Muscle layer of colon (tissue), 2 donors: Measurements from ENCODE around the gene GRAP.
"Not testable (repeated sequence)": the region's sequence is repeated elsewhere in the genome, so short reads cannot be mapped to it uniquely, and the experiment has no call there.

Experiments used
- H3K27ac ChIP-seq: one replicate; pipeline ENCODE4 v1.7.0; 2013; ENCODE audit warnings: low read depth, mild to moderate bottlenecking, low read length, moderate library complexity
- H3K27me3 ChIP-seq, 2 donors: one replicate each; pipeline ENCODE4 v1.7.0; 2013; ENCODE audit warnings: low read length in 2 of 2, mild to moderate bottlenecking in 2 of 2; ENCODE audit not compliant: insufficient read depth in 2 of 2, control insufficient read depth in 1 of 2
- H3K36me3 ChIP-seq: one replicate; pipeline ENCODE4 v1.7.0; 2013; ENCODE audit warnings: mild to moderate bottlenecking, low read length; ENCODE audit not compliant: insufficient read depth
- H3K4me1 ChIP-seq: one replicate; pipeline ENCODE4 v1.7.0; 2013; ENCODE audit warnings: mild to moderate bottlenecking, low read length; ENCODE audit not compliant: insufficient read depth
- H3K4me3 ChIP-seq, 2 donors: one replicate each; pipeline ENCODE4 v1.7.0; 2013; ENCODE audit warnings: low read length in 2 of 2, low read depth in 1 of 2, mild to moderate bottlenecking in 1 of 2, moderate library complexity in 1 of 2
- H3K9ac ChIP-seq: one replicate; pipeline ENCODE4 v1.7.0; 2013; ENCODE audit warnings: low read length
- H3K9me3 ChIP-seq: one replicate; pipeline ENCODE4 v1.7.0; 2013; ENCODE audit warnings: mild to moderate bottlenecking, low read length
- donor health status: abdominal sarcoma.
- donor health status: Adenocarcinoma of cecum.

Gene GRAP

DNA sequence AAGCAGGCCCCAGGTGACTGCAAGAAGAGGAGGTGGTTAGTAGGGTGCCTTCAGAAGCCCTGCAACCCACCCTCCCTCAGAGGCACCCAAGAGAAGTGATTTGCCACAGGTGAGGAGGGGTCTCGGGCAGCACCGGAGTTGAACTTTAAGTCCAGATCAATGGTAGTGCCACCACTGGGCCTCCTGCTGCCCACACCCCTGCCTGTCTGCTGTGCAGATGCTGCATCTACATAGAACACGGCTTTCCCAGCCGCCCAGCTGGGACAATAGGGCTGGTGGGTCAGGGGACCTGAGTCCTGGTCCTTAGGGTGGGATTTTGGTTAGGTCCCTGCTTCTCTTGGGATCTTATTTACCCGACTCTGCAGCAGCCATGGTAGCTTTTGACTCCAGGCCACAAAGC, 24.6 kb downstream of the GRAP start:
- no peak overlapping the region for H3K27ac ChIP-seq
- no peak overlapping the region for H3K4me3 ChIP-seq
- no peak overlapping the region for H3K9ac ChIP-seq
- H3K36me3 ChIP-seq = no peaks in the 10 kb centered on the region
- H3K9me3 ChIP-seq = no peaks in the 10 kb centered on the region
- no peaks in the 10 kb centered on the region for H3K27me3 ChIP-seq
- H3K4me1 ChIP-seq = no peaks in the 10 kb centered on the region

DNA sequence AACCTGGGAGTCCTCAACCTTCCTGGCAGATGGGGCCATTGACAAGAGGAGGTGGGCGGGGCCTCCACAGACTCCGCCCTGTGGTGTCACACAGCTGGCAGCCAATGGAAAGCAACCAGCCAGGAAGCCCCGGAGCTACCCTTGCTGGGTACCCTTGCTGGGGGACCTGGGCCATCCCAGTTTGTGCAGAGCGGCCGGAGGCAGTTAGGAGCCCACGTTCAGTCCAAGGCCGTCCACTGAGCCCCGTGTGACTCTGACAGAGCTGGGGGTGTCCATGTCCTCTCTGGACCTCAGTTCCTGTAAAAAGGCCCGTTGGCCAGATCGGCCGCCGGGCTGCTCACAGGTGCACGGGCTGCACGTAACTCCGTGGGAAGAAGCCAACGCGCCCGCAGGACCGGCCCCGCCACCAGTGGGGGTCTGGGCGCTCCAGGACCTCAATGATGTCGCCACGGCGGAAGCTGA, 25.1 kb downstream of the GRAP start:
- Histone ChIP-seq H3K27me3 (no peaks in the 10 kb centered on the region), H3K4me3 (no peak overlapping the region), H3K9ac (no peak overlapping the region), H3K27ac (no peak overlapping the region), H3K4me1 (no peaks in the 10 kb centered on the region), H3K9me3 (no peaks in the 10 kb centered on the region), H3K36me3 (no peaks in the 10 kb centered on the region)

GRCh38 chr17:19021011-19021621, 25.6 kb downstream of the GRAP start:
- not testable (repeated sequence) for H3K4me1 ChIP-seq, H3K9me3 ChIP-seq, H3K4me3 ChIP-seq, H3K27me3 ChIP-seq, H3K27ac ChIP-seq, H3K36me3 ChIP-seq, H3K9ac ChIP-seq

- no peak overlapping the region for H3K9ac ChIP-seq
Observed at GRCh38 chr17:19020016-19020415, 26.7 kb downstream of the GRAP start.

DNA sequence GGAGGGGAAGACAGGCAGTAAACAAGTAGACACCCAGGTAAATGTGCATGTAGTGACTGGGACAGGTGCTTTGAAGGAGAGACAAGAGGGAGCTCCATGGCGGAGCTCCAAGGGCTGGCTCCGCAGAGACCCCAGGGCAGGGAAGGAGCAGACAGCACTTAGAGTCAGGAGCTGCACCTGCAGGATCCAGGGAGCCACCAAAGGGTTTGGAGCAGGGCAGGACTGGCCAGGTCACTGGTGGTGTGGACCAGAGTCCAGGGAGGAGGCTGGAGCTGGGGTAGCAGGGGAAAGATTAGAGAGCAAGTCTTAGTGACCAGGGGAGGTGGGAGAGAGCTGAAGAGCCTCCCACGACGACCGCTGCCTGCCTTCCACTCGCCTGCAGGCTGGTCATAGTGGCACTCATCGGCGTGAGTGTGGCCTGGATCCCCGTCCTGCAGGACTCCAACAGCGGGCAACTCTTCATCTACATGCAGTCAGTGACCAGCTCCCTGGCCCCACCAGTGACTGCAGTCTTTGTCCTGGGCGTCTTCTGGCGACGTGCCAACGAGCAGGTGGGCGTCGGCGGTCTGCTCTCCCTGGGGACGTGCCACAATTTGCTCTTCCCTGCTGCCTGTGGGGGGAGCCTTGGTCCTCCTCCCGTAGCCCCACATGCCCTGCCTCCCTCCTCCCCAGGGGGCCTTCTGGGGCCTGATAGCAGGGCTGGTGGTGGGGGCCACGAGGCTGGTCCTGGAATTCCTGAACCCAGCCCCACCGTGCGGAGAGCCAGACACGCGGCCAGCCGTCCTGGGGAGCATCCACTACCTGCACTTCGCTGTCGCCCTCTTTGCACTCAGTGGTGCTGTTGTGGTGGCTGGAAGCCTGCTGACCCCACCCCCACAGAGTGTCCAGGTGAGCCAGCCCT, 27.5 kb downstream of the GRAP start:
- Histone ChIP-seq H3K9ac (no peak overlapping the region), H3K9me3 (no peaks in the 10 kb centered on the region), H3K4me1 (no peaks in the 10 kb centered on the region), H3K27me3 (no peaks in the 10 kb centered on the region), H3K27ac (no peak overlapping the region), H3K36me3 (no peaks in the 10 kb centered on the region), H3K4me3 (no peak overlapping the region)

More at GRCh38 chr17:19020016-19020415, 26.7 kb downstream of the GRAP start:
- no peak overlapping the region for H3K4me3 ChIP-seq
- no peaks in the 10 kb centered on the region for H3K9me3 ChIP-seq
- no peaks in the 10 kb centered on the region for H3K36me3 ChIP-seq
- H3K27ac ChIP-seq = no peak overlapping the region
- no peaks in the 10 kb centered on the region for H3K4me1 ChIP-seq
- H3K27me3 ChIP-seq = no peaks in the 10 kb centered on the region

- Histone ChIP-seq H3K27me3 (no peaks in the 10 kb centered on the region), H3K27ac (no peak overlapping the region), H3K36me3 (no peaks in the 10 kb centered on the region), H3K9me3 (no peaks in the 10 kb centered on the region), H3K4me3 (no peak overlapping the region), H3K9ac (no peak overlapping the region), H3K4me1 (no peaks in the 10 kb centered on the region)
Observed at GRCh38 chr17:19018600-19018950, 28.2 kb downstream of the GRAP start.

- Histone ChIP-seq H3K36me3 (no peaks in the 10 kb centered on the region), H3K4me3 (no peak overlapping the region), H3K9me3 (no peaks in the 10 kb centered on the region), H3K4me1 (no peaks in the 10 kb centered on the region), H3K9ac (no peak overlapping the region), H3K27ac (no peak overlapping the region), H3K27me3 (no peaks in the 10 kb centered on the region)
Observed at GRCh38 chr17:19017804-19018599, 28.8 kb downstream of the GRAP start.

DNA sequence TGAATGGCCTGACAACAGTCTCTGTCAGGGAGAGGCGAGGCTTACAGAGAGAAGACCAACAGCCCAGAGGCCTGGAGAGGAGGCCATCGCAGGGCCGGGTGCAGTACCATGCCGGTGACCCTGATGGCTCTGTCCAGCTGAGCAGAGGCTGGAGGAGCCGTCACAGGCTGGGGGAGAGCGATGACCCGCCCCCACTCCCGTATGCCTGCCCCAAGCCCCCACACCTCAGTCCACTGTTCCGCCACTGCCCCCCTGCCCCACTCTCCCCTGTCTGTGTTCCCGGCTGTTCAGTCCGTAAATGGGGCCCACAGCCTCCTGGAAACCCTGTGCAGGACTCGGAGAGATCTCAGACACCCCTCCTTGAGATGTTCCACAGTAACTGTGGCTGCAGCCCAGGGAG, 29.4 kb downstream of the GRAP start:
- Histone ChIP-seq H3K9ac (no peak overlapping the region), H3K27ac (no peak overlapping the region), H3K4me3 (no peak overlapping the region), H3K27me3 (no peaks in the 10 kb centered on the region), H3K9me3 (no peaks in the 10 kb centered on the region), H3K36me3 (no peaks in the 10 kb centered on the region), H3K4me1 (no peaks in the 10 kb centered on the region)

DNA sequence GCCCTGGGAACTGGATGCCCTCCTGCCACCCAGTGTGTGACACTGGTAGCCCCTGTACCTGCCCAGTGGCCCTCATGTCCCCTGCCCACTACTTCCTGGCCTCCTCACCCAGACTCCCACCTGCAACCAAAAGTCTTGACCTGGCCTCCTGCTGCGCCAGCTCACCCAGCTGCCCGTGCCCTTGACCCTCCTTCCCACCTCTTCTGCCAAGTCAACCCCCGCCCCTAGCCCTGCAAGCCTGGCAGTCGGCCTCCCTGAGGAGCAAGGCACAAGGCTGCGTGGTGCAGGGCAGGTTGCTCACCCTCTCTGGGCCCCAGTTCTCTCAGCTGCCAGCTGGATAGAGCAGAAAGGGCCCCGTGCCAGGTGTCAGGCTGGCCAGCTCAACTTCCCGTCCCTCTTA, 29.9 kb downstream of the GRAP start:
- Histone ChIP-seq H3K9ac (no peak overlapping the region), H3K36me3 (no peaks in the 10 kb centered on the region), H3K27me3 (no peaks in the 10 kb centered on the region), H3K27ac (no peak overlapping the region), H3K9me3 (no peaks in the 10 kb centered on the region), H3K4me1 (no peaks in the 10 kb centered on the region), H3K4me3 (no peak overlapping the region)

DNA sequence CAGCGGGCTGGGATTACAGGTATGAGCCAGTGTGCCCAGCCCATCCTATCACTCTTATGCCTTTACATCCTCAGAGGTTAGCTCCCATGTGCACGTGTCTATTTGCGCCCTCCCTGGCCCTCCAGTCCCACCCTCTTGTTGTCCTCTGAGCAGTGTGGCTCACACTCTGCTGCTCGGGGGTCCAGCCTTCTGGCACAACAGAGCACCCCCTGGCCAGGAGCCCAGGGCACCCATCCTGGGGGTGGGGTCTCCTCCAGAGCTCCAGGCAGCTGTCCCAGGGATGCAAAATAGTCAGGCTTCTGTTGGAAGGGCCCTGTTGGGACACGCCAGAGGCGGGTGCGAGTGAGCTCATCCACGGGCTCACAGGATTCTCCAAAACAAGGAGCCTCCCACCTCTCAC, 30.5 kb downstream of the GRAP start:
- H3K9me3 ChIP-seq = no peaks in the 10 kb centered on the region
- H3K36me3 ChIP-seq = no peaks in the 10 kb centered on the region
- no peak overlapping the region for H3K9ac ChIP-seq
- H3K27ac ChIP-seq = no peak overlapping the region
- no peak overlapping the region for H3K4me3 ChIP-seq
- no peaks in the 10 kb centered on the region for H3K4me1 ChIP-seq
- no peaks in the 10 kb centered on the region for H3K27me3 ChIP-seq

DNA sequence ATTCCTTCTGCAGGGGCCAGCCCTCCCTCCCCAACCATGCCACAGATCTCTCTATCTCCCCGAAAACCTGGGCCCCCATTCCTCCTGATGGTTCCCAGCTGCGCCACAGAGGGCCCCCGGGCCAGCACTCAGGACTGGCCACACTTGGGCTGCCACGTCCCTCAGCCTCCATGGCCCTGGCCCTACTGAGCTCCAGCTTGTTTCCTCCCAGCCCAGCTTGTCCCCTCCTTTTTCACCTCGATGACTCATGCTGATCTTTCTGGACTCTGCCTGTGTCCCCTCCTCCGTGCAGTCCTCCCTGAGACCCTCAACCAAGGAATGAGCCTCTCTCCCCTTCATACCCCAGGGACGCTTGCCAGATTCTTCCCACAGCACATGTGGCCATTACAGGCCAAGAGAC, 31.3 kb downstream of the GRAP start:
- Histone ChIP-seq H3K27ac (no peak overlapping the region), H3K4me1 (no peaks in the 10 kb centered on the region), H3K4me3 (no peak overlapping the region), H3K9me3 (no peaks in the 10 kb centered on the region), H3K9ac (no peak overlapping the region), H3K36me3 (no peaks in the 10 kb centered on the region), H3K27me3 (no peaks in the 10 kb centered on the region)
